K562 (cell line): ENCODE data around the gene PKDREJ. TPM values are rescaled to one million over a fixed set of nuclear protein-coding genes. Genes with fewer than 3 reads are reported as not detected.

Experiments used
- ATAC-seq: fragments of 200-7000 bp; cut with Tn5 transposase; 3 replicates; pipeline ENCODE4 v1.9.1; 2020; ENCODE audit warnings: moderate library complexity
- BruUV-seq: library from RNA; stranded (reverse); fragments of 400-500 nt; replicated peaks from 2 replicates; lab custom pipeline; 2021; lab: Mats Ljungman, UMichigan
- CTCF ChIA-PET: fragments of 300-600 bp; formaldehyde crosslinking; extraction: SDS; loops from one replicate; lab custom pipeline; 2021; ENCODE audit warnings: low intra/inter-chr PET ratio; lab: Yijun Ruan, JAX
- POLR2A ChIA-PET: fragments of 300-600, 350-650 bp; sonication (Branson Sonifier 250); formaldehyde crosslinking; extraction: SDS; loops from one replicate; lab custom pipeline; 2021; ENCODE audit warnings: antibody characterized with exemption, inconsistent platforms; lab: Yijun Ruan, JAX
- DNase-seq, 4 experiments: peaks; one replicate each; pipeline versions ENCODE4 v3.0.0 to v3.0.0-alpha.2; 2011 to 2018; ENCODE audit warnings: low spot score in 3 of 4, mixed read lengths in 3 of 4; ENCODE audit errors: extremely low read depth in 1 of 4
- FAIRE-seq: peaks from 2 replicates; lab custom pipeline; 2011; peaks lifted over from hg19 to GRCh38; lab: Jason Lieb, UNC
- H2AFZ ChIP-seq: 2 replicates; pipeline ENCODE4 v1.6.0; 2011; ENCODE audit warnings: low read depth, low read length, control low read depth, inconsistent platforms
- H3K27ac ChIP-seq: fragments of 200-600 bp; 3 replicates; pipeline ENCODE4 v1.8.0; 2011; ENCODE audit warnings: low read depth, mild to moderate bottlenecking, control low read depth, inconsistent platforms, low read length, moderate library complexity, mixed read lengths; ENCODE audit errors: extremely low read depth
- H3K27me3 ChIP-seq, 2 experiments: fragments of 300-600 bp in 1 of 2; 2 replicates in 1 of 2; 3 replicates in 1 of 2; pipeline versions ENCODE4 v1.6.0 to v1.8.0; 2011; ENCODE audit warnings: inconsistent platforms in 2 of 2, low read length in 2 of 2, mild to moderate bottlenecking in 1 of 2, mixed read lengths in 1 of 2, moderate library complexity in 1 of 2; ENCODE audit not compliant: control insufficient read depth in 2 of 2, insufficient read depth in 2 of 2
- H3K36me3 ChIP-seq: fragments of 300-600 bp; 3 replicates; pipeline ENCODE4 v1.8.0; 2011; ENCODE audit warnings: mild to moderate bottlenecking, low read length, inconsistent platforms; ENCODE audit not compliant: control insufficient read depth, insufficient read depth
- H3K4me1 ChIP-seq, 2 experiments: fragments of 200-600 bp in 1 of 2; replicated peaks in 1 of 2; 2 replicates in 1 of 2; 3 replicates in 1 of 2; pipeline versions ENCODE4 v1.5.1 to v1.8.0; 2011; ENCODE audit warnings: inconsistent platforms in 2 of 2, low read length in 2 of 2, mild to moderate bottlenecking in 1 of 2, mixed read lengths in 1 of 2, moderate library complexity in 1 of 2; ENCODE audit not compliant: control insufficient read depth in 2 of 2, insufficient read depth in 2 of 2
- H3K4me2 ChIP-seq: 2 replicates; pipeline ENCODE4 v1.6.1; 2011; ENCODE audit warnings: low read length, control low read depth, inconsistent platforms, mixed read lengths; ENCODE audit not compliant: insufficient read depth
- H3K4me3 ChIP-seq: fragments of 200-600 bp; sonication (generic), shearing (Covaris generic); 2 replicates; pipeline ENCODE4 v1.5.1; 2016; ENCODE audit warnings: control low read depth, inconsistent platforms
- H3K79me2 ChIP-seq: fragments of 200-600 bp; 3 replicates; pipeline ENCODE4 v1.8.0; 2011; ENCODE audit warnings: low read length, inconsistent platforms; ENCODE audit not compliant: control insufficient read depth, insufficient read depth
- H3K9ac ChIP-seq, 2 experiments: 2 replicates each; pipeline versions ENCODE4 v1.6.0 to v1.6.1; 2011; ENCODE audit warnings: low read depth in 2 of 2, low read length in 2 of 2, control low read depth in 1 of 2, inconsistent platforms in 1 of 2, mild to moderate bottlenecking in 1 of 2, mixed read lengths in 1 of 2; ENCODE audit not compliant: insufficient read depth in 1 of 2
- H3K9me1 ChIP-seq: one replicate; pipeline ENCODE4 v1.6.0; 2011; ENCODE audit warnings: inconsistent platforms, mild to moderate bottlenecking, low read length, moderate library complexity; ENCODE audit not compliant: control insufficient read depth, insufficient read depth
- H3K9me3 ChIP-seq: replicated peaks from 2 replicates; pipeline ENCODE4 v1.5.1; 2011; ENCODE audit warnings: low read depth, low read length, inconsistent platforms; ENCODE audit not compliant: control insufficient read depth, insufficient read depth
- H4K20me1 ChIP-seq: replicated peaks from 2 replicates; pipeline ENCODE4 v1.6.1; 2011; ENCODE audit warnings: low read length, inconsistent platforms, mixed read lengths; ENCODE audit not compliant: control insufficient read depth, insufficient read depth
- ETV6 ChIP-seq, 3 experiments: fragments of 150-350 bp in 1 of 3; sonication (generic) in 1 of 3; formaldehyde crosslinking in 1 of 3; IDR thresholded peaks; 2 replicates each; pipeline versions ENCODE4 v1.6.1 to v1.8.0; 2014 to 2022; ENCODE audit warnings: borderline replicate concordance in 2 of 3, low read depth in 2 of 3, antibody characterized with exemption in 1 of 3, low read length in 1 of 3, mild to moderate bottlenecking in 1 of 3, missing genetic modification reagents in 1 of 3
- FOSL1 ChIP-seq: fragments of 200-800 bp; sonication (Bioruptor generic); conservative IDR thresholded peaks from 2 replicates; pipeline ENCODE4 v1.6.1; 2016; ENCODE audit warnings: missing genetic modification characterization, missing compliant biosample characterization
- KDM1A ChIP-seq, 2 experiments: fragments of 450-650 bp; IDR thresholded peaks; 2 replicates each; pipeline ENCODE4 v1.6.1; 2016; ENCODE audit warnings: mild to moderate bottlenecking in 2 of 2
- NR2F6 ChIP-seq: fragments of 450-650 bp; formaldehyde crosslinking; IDR thresholded peaks from 2 replicates; pipeline ENCODE4 v1.4.0; 2020; ENCODE audit warnings: mild to moderate bottlenecking
- SMARCA5 ChIP-seq: fragments of 450-650 bp; IDR thresholded peaks from 2 replicates; pipeline ENCODE4 v1.6.1; 2016
- TGIF2 ChIP-seq: sonication (generic); formaldehyde crosslinking; IDR thresholded peaks from 2 replicates; pipeline ENCODE4 v1.8.1; 2022; ENCODE audit warnings: mild to moderate bottlenecking, missing genetic modification reagents, moderate library complexity
- ZNF282 ChIP-seq: sonication (generic); formaldehyde crosslinking; IDR thresholded peaks from 2 replicates; pipeline ENCODE4 v1.8.1; 2023; ENCODE audit warnings: missing genetic modification reagents
- ZNF780A ChIP-seq: fragments of 250-450 bp; sonication (Bioruptor Pico); IDR thresholded peaks from 2 replicates; pipeline ENCODE4 v1.5.0; 2021; ENCODE audit warnings: mild to moderate bottlenecking
- WGBS: fragments of 100-300 bp; shearing (Covaris generic); methylation state at CpG from one replicate; pipeline ENCODE4 v1.1.6; 2016; ENCODE audit warnings: low coverage, mixed read lengths; ENCODE audit not compliant: insufficient coverage; ENCODE audit errors: missing lambda C conversion rate; 5-methylcytosine and 5-hydroxymethylcytosine counted together
- in situ Hi-C: fragments of 300-500 bp; cut with MboI; formaldehyde crosslinking; loops from 4 replicates; pipeline ENCODE4 v1.15.0; 2018; ENCODE audit warnings: inconsistent platforms, mixed read lengths
- intact Hi-C: fragments of 100-400 bp; cut with micrococcal nuclease; formaldehyde crosslinking; loops from 2 replicates; pipeline ENCODE4 v1.14.2; 2022
- polyA plus RNA-seq, 8 experiments: library from polyadenylated mRNA; depleted of rRNA in 4 of 8; stranded (reverse) in 5 of 8; unstranded in 3 of 8; fragments of >200 nt; fragmentation: Nextera tagmentation in 2 of 8; fragmentation: Illumina TruSeq in 1 of 8; extraction: Ambion mirVana in 2 of 8; extraction: Trizol in 1 of 8; gene quantifications; 2 replicates each; pipeline versions ENCODE4 v1.2.1 to v1.2.3, GENCODE V29; 2011 to 2014; ENCODE audit warnings: inconsistent platforms in 1 of 8, missing spikeins in 1 of 8
- total RNA-seq, 7 experiments: library from RNA; depleted of rRNA in 6 of 7; stranded (reverse); fragments of >200 nt in 6 of 7; fragmentation: Illumina TruSeq in 2 of 7; extraction: Trizol in 2 of 7; gene quantifications; 2 replicates each; pipeline versions ENCODE4 v1.2.1 to v1.2.3, GENCODE V29; 2011 to 2021; ENCODE audit warnings: low replicate concordance in 1 of 7
- TF ChIP-seq, protein P1 (sequence below): fragments of 250-450 bp; sonication (Bioruptor Pico); IDR thresholded peaks from 2 replicates; pipeline ENCODE4 v1.5.0; 2021
- TF ChIP-seq, protein P2 (sequence below): fragments of 450-650 bp; IDR thresholded peaks from 2 replicates; pipeline ENCODE4 v1.6.1; 2017; ENCODE audit warnings: antibody characterized with exemption, mild to moderate bottlenecking

The PKDREJ gene
- total and polyA plus RNA-seq, 9 of the 15 experiments (the other 6 are each of a cell fraction or from before 2014, with no cell fraction given), result 0.03 TPM; not detected in 8

- peaks cover 18 to 47% of the 10 kb centered on the region in 2 experiments; a peak in 4 of 5 replicates for H3K4me1 ChIP-seq
- TF ChIP-seq KDM1A (IDR thresholded peaks at IDR 0.05) (no peak), ETV6 (IDR thresholded peaks at IDR 0.05; ENCODE audit: borderline replicate concordance in 1 of 2, low read depth in 2 of 2, low read length in 1 of 2) (no peak), ETV6 (CRISPR knock-in tag; IDR thresholded peaks at IDR 0.05; ENCODE audit: borderline replicate concordance) (no peak)
- DNase-seq (no peak), ATAC-seq (no peak), FAIRE-seq (no peak)
- H3K9me1 ChIP-seq, result no peaks in the 10 kb centered on the region
- BruUV-seq, result no TSS peak
- H3K9ac ChIP-seq, result peak overlapping the region in 1 of 2 experiments; percentile 17; a peak in 1 of 4 replicates
- in situ Hi-C loops (loop anchor here (10.0 kb wide), 1 partner anchor 100 kb away; no protein-coding TSS in a partner anchor), intact Hi-C loops (loop anchor here (10.0 kb wide), 1 partner anchor 90 kb away; the partner anchor contains the start of gene PPARA)
- H3K27ac ChIP-seq, result no peak overlapping the region
- CTCF ChIA-PET, result no interaction called here
- H2AFZ ChIP-seq, result no peak overlapping the region
- H3K36me3 ChIP-seq, result peaks cover 5% of the 10 kb centered on the region; the same call in 1 of the 3 replicates
- WGBS, result 67% methylated on average over 3 of the region's 9 CpGs
- H3K4me3 ChIP-seq, result no peak overlapping the region
- no peak overlapping the region for H3K4me2 ChIP-seq
- no peaks in the 10 kb centered on the region for H4K20me1 ChIP-seq
- POLR2A ChIA-PET, result interaction anchor here (0.6 to 3.1 kb wide), 2 partner anchors 10 to 64 kb away, joined by 4 to 10 read pairs; no protein-coding TSS in a partner anchor
- peaks cover under 1% of the 10 kb centered on the region; the same call in 1 of the 3 replicates for H3K79me2 ChIP-seq
- H3K9me3 ChIP-seq, result no peaks in the 10 kb centered on the region
- H3K27me3 ChIP-seq, result no peaks in the 10 kb centered on the region
Measured at GRCh38 chr22:46244771-46245170, 18.4 kb downstream of the PKDREJ start.

DNA sequence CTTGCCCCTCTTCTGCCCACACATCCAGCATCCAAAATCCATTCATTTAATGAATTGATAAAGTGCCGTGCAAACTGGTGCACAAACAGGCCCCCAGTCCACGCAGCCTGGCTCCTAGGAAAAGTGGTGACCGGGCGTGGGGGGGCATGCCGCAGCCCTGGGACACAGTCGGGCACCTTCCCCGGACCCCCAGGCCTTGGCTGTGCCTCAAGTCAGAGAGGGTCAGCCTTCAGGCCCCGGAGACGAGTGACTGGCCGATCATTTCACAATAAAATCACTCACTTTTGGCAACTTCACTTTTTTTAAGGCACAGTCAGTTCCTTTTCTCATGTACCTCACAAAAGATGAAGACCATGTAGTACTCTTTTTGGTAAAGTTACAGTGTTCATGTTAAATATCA, 21.1 kb downstream of the PKDREJ start:
- FAIRE-seq, result no peak
- in situ Hi-C loops, result loop anchor here (10.0 kb wide), 1 partner anchor 97 kb away; no protein-coding TSS in a partner anchor
- Histone ChIP-seq H3K4me1 (peaks cover 19 to 43% of the 10 kb centered on the region in 2 experiments; a peak in 4 of 5 replicates), H3K27me3 (no peaks in the 10 kb centered on the region), H2AFZ (no peak overlapping the region), H3K4me2 (no peak overlapping the region), H4K20me1 (no peaks in the 10 kb centered on the region), H3K27ac (no peak overlapping the region), H3K9me3 (no peaks in the 10 kb centered on the region), H3K4me3 (no peak overlapping the region), H3K36me3 (peaks cover 5% of the 10 kb centered on the region; the same call in 1 of the 3 replicates), H3K9ac (no peak overlapping the region), H3K9me1 (no peaks in the 10 kb centered on the region), H3K79me2 (no peaks in the 10 kb centered on the region)
- CTCF ChIA-PET, result no interaction called here
- WGBS, result 88% methylated on average over 5 of the region's 10 CpGs
- BruUV-seq, result no TSS peak
- POLR2A ChIA-PET, result interaction anchor here (0.6 to 1.7 kb wide), 2 partner anchors 15 to 647 kb away, joined by 3 to 5 read pairs; no protein-coding TSS in a partner anchor
- intact Hi-C loops, result loop anchor here (10.0 kb wide), 1 partner anchor 87 kb away; the partner anchor contains the start of gene PPARA
- no peak for DNase-seq
- ATAC-seq, result no peak
- TF ChIP-seq TGIF2 (CRISPR knock-in tag) (no peak), FOSL1 (tag) (no peak), NR2F6 (CRISPR knock-in tag) (no peak), SMARCA5 (no peak), ZNF282 (CRISPR knock-in tag) (no peak), ZNF780A (no peak)
- TF ChIP-seq, protein P1, sequence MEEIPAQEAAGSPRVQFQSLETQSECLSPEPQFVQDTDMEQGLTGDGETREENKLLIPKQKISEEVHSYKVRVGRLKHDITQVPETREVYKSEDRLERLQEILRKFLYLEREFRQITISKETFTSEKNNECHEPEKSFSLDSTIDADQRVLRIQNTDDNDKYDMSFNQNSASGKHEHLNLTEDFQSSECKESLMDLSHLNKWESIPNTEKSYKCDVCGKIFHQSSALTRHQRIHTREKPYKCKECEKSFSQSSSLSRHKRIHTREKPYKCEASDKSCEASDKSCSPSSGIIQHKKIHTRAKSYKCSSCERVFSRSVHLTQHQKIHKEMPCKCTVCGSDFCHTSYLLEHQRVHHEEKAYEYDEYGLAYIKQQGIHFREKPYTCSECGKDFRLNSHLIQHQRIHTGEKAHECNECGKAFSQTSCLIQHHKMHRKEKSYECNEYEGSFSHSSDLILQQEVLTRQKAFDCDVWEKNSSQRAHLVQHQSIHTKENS, result no peak
- TF ChIP-seq, protein P2, sequence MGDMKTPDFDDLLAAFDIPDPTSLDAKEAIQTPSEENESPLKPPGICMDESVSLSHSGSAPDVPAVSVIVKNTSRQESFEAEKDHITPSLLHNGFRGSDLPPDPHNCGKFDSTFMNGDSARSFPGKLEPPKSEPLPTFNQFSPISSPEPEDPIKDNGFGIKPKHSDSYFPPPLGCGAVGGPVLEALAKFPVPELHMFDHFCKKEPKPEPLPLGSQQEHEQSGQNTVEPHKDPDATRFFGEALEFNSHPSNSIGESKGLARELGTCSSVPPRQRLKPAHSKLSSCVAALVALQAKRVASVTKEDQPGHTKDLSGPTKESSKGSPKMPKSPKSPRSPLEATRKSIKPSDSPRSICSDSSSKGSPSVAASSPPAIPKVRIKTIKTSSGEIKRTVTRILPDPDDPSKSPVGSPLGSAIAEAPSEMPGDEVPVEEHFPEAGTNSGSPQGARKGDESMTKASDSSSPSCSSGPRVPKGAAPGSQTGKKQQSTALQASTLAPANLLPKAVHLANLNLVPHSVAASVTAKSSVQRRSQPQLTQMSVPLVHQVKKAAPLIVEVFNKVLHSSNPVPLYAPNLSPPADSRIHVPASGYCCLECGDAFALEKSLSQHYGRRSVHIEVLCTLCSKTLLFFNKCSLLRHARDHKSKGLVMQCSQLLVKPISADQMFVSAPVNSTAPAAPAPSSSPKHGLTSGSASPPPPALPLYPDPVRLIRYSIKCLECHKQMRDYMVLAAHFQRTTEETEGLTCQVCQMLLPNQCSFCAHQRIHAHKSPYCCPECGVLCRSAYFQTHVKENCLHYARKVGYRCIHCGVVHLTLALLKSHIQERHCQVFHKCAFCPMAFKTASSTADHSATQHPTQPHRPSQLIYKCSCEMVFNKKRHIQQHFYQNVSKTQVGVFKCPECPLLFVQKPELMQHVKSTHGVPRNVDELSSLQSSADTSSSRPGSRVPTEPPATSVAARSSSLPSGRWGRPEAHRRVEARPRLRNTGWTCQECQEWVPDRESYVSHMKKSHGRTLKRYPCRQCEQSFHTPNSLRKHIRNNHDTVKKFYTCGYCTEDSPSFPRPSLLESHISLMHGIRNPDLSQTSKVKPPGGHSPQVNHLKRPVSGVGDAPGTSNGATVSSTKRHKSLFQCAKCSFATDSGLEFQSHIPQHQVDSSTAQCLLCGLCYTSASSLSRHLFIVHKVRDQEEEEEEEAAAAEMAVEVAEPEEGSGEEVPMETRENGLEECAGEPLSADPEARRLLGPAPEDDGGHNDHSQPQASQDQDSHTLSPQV, result no peak
